Stomach smooth muscle (tissue), 2 donors: ENCODE measurements around the gene POLR1A.
A peak's percentile ranks its signal among the peaks of the same experiment; 100 is the strongest.

ENCODE experiments used
- H3K27ac ChIP-seq: one replicate; pipeline ENCODE4 v1.7.0; 2013; ENCODE audit warnings: mild to moderate bottlenecking, low read length, inconsistent platforms
- H3K27me3 ChIP-seq, 2 donors: one replicate each; pipeline ENCODE4 v1.7.0; 2013; ENCODE audit warnings: low read length in 2 of 2; ENCODE audit not compliant: insufficient read depth in 2 of 2, control insufficient read depth in 1 of 2
- H3K36me3 ChIP-seq, 2 donors: one replicate each; pipeline ENCODE4 v1.7.0; 2013; ENCODE audit warnings: low read length in 2 of 2; ENCODE audit not compliant: control insufficient read depth in 2 of 2, insufficient read depth in 2 of 2
- H3K4me1 ChIP-seq: one replicate; pipeline ENCODE4 v1.7.0; 2013; ENCODE audit warnings: low read length; ENCODE audit not compliant: control insufficient read depth, insufficient read depth
- H3K4me3 ChIP-seq, 2 donors: one replicate each; pipeline ENCODE4 v1.7.0; 2013; ENCODE audit warnings: low read length in 2 of 2
- H3K9ac ChIP-seq, 2 donors: one replicate each; pipeline ENCODE4 v1.7.0; 2013; ENCODE audit warnings: low read length in 2 of 2, mild to moderate bottlenecking in 1 of 2
- H3K9me3 ChIP-seq, 2 donors: one replicate each; pipeline ENCODE4 v1.7.0; 2013; ENCODE audit warnings: low read length in 2 of 2; ENCODE audit not compliant: control insufficient read depth in 2 of 2
- donor health status: healthy.
- donor health status: Pancreatic carcinoma.

Gene POLR1A

DNA sequence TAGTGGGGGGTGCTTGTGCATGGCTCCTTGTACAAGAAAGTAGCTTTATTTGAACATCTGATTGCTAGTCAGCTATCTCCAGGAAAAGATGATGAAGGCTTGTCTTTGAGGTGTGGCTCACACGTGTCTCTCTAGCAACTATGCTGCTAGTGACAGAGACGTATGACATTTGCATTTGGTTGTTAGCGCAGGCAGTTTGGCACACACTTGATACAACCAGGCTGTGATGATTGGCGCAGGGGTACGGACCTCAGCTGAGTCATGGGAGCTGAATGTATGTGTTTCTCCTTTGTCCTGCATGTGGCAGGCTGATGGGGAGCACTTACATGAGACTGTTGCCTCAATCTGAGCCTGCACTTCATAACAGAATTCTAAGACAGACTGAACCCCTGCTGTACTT is 30.0 kb upstream of the POLR1A start:
- peaks cover 82 to 83% of the 10 kb centered on the region in 2 donors for H3K36me3 ChIP-seq
- no peak overlapping the region for H3K27ac ChIP-seq
- H3K4me3 ChIP-seq, result no peak overlapping the region

DNA sequence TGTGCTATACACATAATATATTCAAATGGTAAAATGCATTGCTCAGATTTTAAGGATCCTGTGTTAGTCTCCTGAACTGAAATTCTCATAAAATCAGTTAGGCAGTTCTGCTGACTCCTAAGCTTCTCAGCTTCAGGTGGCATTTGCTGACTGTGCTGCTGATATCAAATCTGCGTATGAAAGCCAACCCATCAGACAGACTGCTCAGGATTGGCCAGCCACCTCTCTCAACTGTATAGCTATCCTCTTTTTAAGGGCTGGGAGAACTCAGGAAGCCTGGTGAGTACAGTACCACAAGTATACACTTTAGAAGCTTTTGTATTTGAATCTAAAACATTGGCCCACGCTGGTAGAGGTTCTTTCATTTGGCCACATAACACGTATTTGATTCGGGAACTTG is 29.0 kb upstream of the POLR1A start:
- no peaks in the 10 kb centered on the region for H3K9me3 ChIP-seq
- no peaks in the 10 kb centered on the region for H3K4me1 ChIP-seq
- H3K4me3 ChIP-seq, result no peak overlapping the region
- no peaks in the 10 kb centered on the region for H3K27me3 ChIP-seq
- no peak overlapping the region for H3K27ac ChIP-seq
- H3K9ac ChIP-seq, result no peak overlapping the region
- peaks cover 83 to 88% of the 10 kb centered on the region in 2 donors for H3K36me3 ChIP-seq

More for the DNA sequence above, 30.0 kb upstream of the POLR1A start:
- H3K27me3 ChIP-seq, result no peaks in the 10 kb centered on the region
- no peak overlapping the region for H3K9ac ChIP-seq
- H3K9me3 ChIP-seq, result no peaks in the 10 kb centered on the region
- H3K4me1 ChIP-seq, result no peaks in the 10 kb centered on the region

DNA sequence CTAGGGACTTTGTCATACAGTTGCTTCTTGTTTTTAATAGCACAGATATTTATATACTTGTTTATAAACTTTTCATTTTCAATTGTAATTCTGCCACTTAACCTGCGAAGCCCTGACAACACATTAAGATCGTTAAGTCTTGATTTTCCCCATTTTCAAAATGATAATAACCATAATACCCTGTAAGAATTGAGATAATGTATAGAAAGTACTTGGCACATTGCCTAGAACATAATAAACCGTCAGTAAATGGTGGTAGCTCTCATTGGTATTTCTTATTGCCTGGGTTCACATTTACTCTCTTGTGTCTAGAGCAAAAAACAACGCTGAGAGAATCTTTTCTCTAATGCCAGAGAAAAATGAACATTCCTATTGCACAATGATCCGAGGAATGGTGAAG is 19.0 kb upstream of the POLR1A start:
- no peaks in the 10 kb centered on the region for H3K9me3 ChIP-seq
- no peak overlapping the region for H3K4me3 ChIP-seq
- H3K27me3 ChIP-seq, result no peaks in the 10 kb centered on the region
- no peak overlapping the region for H3K27ac ChIP-seq
- H3K4me1 ChIP-seq, result no peaks in the 10 kb centered on the region
- H3K36me3 ChIP-seq, result peaks cover 70 to 85% of the 10 kb centered on the region in 2 donors
- no peak overlapping the region for H3K9ac ChIP-seq

DNA sequence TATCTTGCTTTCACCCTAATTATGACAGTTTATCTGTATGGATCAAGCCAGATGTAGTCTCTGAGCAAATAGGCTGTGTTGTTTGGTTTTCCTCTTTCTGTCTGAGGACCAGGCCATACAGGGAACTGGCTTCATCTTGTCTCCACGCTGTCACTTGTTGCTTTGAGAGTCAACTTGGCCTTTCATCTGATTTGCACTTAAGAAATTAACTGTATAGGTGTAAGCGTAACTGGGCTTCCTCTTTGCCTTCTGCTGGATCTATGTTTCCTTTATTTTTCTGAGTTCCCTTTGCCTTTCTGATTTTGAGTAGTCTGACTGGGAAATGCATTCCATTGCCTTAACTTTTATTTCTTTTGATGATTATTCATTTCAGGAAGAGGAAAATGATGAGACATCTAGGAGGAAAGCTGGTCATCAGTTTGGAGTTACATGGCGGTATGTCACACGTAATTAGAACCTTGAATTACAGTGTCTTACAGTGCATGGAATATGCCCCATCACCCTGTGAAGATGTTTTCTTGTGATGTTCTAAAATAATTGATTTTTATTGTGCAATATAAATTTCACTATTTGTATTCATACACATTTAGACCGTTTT is 17.7 kb upstream of the POLR1A start:
- Histone ChIP-seq H3K36me3 (peaks cover 68 to 87% of the 10 kb centered on the region in 2 donors), H3K4me1 (no peaks in the 10 kb centered on the region), H3K9me3 (no peaks in the 10 kb centered on the region), H3K4me3 (no peak overlapping the region), H3K27me3 (no peaks in the 10 kb centered on the region), H3K27ac (no peak overlapping the region), H3K9ac (no peak overlapping the region)

DNA sequence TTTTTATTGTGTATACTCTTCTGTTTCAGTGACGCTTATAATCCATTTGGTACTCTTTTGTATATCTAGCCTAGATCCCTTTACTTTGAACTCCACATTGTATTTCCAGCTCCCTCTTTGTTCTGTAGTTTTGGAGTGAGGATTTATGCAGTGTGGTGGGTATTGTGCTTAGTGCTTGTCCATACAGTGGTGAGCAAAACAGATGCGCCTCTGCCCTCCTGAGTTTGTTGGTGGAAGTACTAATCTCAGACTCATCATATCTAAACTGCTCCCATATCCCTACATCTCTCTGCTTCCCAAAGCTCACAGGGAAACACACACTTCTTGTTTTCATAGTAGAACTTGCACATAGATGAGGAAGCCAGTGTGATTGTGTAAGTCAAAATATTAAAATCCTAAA is 12.4 kb upstream of the POLR1A start:
- H3K27ac ChIP-seq, result no peak overlapping the region
- no peak overlapping the region for H3K9ac ChIP-seq
- peaks cover 58 to 71% of the 10 kb centered on the region in 2 donors for H3K36me3 ChIP-seq
- H3K27me3 ChIP-seq, result no peaks in the 10 kb centered on the region
- H3K4me1 ChIP-seq, result no peaks in the 10 kb centered on the region
- no peak overlapping the region for H3K4me3 ChIP-seq
- no peaks in the 10 kb centered on the region for H3K9me3 ChIP-seq

DNA sequence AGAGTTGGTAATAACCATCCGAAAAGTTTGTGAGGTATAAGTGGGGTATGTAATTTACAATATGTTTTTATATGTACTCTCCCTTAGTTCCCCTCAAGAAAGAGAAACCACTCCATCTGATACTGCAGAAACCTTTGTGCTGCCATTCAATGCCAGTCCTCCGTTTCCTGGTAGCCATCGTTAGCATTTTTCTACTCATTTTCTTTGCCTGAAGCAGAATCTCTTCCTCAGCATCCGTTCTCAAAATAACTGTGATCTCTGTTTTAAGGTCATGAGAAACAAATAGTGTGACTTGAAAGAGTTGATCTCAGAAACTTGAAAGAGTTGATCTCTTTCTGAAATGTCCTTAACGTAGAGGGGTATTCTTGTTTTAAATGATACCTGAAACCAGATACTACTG is 1.3 kb upstream of the POLR1A start:
- Histone ChIP-seq H3K36me3 (peaks cover 11% of the 10 kb centered on the region in 2 donors), H3K27me3 (no peaks in the 10 kb centered on the region), H3K4me3 (peak overlapping the region; percentile 97 to 98), H3K9ac (peak overlapping the region; percentile 77 to 91), H3K4me1 (peaks cover 16% of the 10 kb centered on the region), H3K27ac (no peak overlapping the region), H3K9me3 (no peaks in the 10 kb centered on the region)

DNA sequence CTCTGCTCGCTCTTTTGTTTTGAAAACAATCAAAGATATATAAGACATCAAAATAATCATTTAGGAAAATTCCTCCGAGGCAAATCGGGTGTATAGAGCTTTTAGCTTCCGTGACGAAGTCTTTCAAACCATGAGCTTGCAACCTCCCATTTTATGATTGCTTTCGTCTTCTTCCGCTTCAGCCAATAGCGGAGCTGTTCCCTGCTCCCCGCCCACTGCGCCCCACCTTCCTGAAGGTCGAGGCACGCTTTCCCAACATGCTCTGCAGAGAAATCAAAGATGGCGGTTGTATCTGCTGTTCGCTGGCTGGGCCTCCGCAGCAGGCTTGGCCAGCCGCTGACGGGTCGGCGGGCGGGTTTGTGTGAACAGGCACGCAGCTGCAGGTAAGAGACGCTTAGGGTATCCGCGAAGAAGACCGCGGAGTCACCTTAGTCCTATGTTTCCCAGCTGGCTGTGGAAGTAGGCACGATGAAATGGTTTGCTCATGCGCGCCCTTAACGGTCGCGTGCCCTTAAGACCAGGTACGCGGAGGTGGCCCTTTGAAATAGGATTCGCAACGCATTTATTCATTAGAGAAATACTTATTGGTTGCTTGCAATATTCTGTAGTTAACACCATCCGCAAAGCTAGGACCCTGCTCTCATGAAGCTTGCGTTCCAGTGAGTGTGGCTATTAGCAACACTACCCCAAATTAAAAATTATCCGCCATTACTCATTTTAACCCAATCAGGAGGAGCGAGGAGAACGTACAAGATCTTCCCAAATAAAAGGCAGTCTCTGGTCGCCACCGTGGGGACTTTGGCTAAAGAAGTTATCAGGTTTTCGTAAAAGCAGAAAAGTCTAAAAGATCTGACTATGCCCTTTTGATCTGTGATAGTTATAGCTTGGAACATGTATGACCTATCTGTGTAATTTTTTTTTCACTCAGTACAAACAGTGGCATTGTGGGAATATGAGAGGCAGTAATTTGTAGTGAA is 571 bp upstream of the POLR1A start, which contains the start of gene PTCD3:
PTCD3 (plus strand) TSS at position 267 of the 977 bp plus-strand sequence; CDS start at position 280, 13 bp downstream.
- Histone ChIP-seq H3K27ac (peak within 1 kb of the TSS; percentile 85), H3K27me3 (no peaks in the 10 kb centered on the region), H3K9ac (peak within 1 kb of the TSS; percentile 77 to 91), H3K9me3 (no peaks in the 10 kb centered on the region), H3K36me3 (peaks cover 11% of the 10 kb centered on the region in 2 donors), H3K4me1 (peaks cover 16% of the 10 kb centered on the region), H3K4me3 (peak within 1 kb of the TSS; percentile 97 to 98)

DNA sequence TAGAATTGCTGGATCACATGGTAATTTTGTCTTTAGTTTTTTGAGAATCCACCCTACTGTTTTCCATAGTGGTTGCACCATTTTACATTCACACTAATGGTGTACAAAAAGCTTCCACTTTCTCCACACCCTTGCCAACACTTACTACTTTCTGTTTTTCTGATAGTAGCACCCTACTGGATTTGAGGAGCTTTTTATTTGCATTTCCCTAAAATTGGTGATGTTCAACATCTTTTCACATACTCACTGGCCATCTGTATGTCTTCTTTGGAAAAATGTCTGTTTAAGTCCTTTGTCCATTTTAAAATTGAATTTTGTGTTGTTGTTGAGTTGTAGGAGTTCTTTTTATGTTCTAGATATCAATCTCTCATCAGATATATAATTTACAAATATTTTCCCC is 3.5 kb downstream of the POLR1A start:
- no peak overlapping the region for H3K27ac ChIP-seq
- H3K9me3 ChIP-seq, result no peaks in the 10 kb centered on the region
- peaks cover 14 to 20% of the 10 kb centered on the region in 2 donors for H3K36me3 ChIP-seq
- no peaks in the 10 kb centered on the region for H3K27me3 ChIP-seq
- H3K4me1 ChIP-seq, result peaks cover 8% of the 10 kb centered on the region
- no peak overlapping the region for H3K4me3 ChIP-seq
- H3K9ac ChIP-seq, result no peak overlapping the region

DNA sequence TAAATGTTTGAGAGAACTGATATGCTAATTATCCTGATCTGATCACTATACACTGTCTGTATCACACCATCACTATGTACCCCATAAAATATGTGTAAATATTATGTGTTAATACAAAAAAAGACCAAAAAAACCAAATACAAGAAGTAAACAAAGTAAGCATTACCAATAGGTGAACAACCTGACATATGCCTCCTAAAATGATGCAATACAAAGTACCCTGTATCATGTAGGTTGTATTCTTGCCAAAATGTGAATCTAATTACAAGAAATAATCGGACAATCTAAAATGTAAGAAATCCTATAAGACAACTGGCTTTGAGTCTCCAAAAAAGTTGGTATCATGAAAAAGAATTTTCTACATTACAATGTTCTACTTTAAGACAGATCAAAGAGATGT is 7.8 kb downstream of the POLR1A start:
- Histone ChIP-seq H3K9me3 (no peaks in the 10 kb centered on the region), H3K27ac (no peak overlapping the region), H3K9ac (no peak overlapping the region), H3K27me3 (no peaks in the 10 kb centered on the region), H3K4me3 (no peak overlapping the region), H3K4me1 (no peaks in the 10 kb centered on the region), H3K36me3 (peaks cover 29% of the 10 kb centered on the region in 2 donors)

DNA sequence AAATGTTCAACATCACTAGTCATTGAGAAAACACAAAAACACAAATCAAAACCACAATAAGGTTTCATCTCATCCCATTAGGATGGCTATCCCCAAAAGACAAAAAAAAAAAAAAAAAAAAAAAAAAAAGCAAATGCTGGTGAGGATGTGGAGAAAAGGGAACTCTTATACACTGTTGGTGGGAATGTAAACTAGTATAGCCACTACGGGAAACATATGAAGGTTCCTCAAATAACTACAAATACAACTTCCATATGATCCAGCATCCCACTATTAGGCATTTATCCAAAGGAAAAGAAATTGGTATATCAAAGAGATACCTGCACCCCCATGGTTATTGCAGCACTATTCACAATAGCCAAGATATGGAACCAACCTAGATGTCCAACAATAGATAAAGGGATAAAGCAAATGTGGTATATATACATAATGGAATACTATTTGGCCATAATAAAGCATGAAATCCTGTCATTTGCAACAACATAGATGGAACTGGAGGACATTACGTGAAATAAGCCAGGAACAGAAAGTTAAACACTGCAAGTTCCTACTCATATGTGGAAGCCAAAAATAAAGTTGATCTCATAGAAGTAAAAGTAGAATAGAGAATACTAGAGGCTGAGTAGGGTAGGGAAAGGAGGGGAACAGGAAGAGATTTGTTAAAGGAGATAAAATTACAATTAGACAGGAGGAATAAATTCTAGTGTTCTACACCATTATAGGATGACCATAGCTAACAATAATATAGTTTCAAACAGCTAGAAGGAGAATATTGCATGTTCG is 8.4 kb downstream of the POLR1A start:
- peaks cover 27 to 29% of the 10 kb centered on the region in 2 donors for H3K36me3 ChIP-seq
- no peaks in the 10 kb centered on the region for H3K9me3 ChIP-seq
- no peaks in the 10 kb centered on the region for H3K4me1 ChIP-seq
- H3K9ac ChIP-seq, result no peak overlapping the region
- H3K27me3 ChIP-seq, result no peaks in the 10 kb centered on the region
- H3K27ac ChIP-seq, result no peak overlapping the region
- H3K4me3 ChIP-seq, result no peak overlapping the region
